Measurements from ENCODE around the gene ISY1. TPM values are rescaled to one million over a fixed set of nuclear protein-coding genes. Genes with fewer than 3 reads are reported as not detected.
A peak's percentile ranks its signal among the peaks of the same experiment; 100 is the strongest.

Gene ISY1
- total RNA-seq, 2 experiments from 2014 or later = 44.9 to 65.5 TPM

- no peak overlapping the region for H3K4me3 Mint-ChIP-seq
- peak overlapping the region; percentile 73 for H3K27ac Mint-ChIP-seq
- ATAC-seq (no peak), DNase-seq (no peak)
- ChIA-PET POLR2A (no interaction called here), CTCF (interaction anchor here (1.1 kb wide), 1 partner anchor 12 kb away, joined by 5 read pairs; no protein-coding TSS in a partner anchor)
- peaks cover 39% of the 10 kb centered on the region for H3K36me3 Mint-ChIP-seq (ENCODE audit: low read depth)
- H3K27me3 Mint-ChIP-seq = no peaks in the 10 kb centered on the region
- peaks cover 86% of the 10 kb centered on the region for H3K4me1 Mint-ChIP-seq
- intact Hi-C loops (cut with DNase I, micrococcal nuclease) = loop anchor here in 1 of 2 experiments (5.0 kb wide), 1 partner anchor 225 kb away; no protein-coding TSS in a partner anchor
- H3K9me3 Mint-ChIP-seq (ENCODE audit: low read depth) = no peaks in the 10 kb centered on the region
These were observed 53.1 kb downstream of the ISY1 start for GRCh38 chr3:129107793-129108192.

GRCh38 chr3:129106866-129107565 lies 53.8 kb downstream of the ISY1 start:
- Mint-ChIP-seq H3K4me1 (peaks cover 85% of the 10 kb centered on the region), H3K36me3 (ENCODE audit: low read depth) (peaks cover 35% of the 10 kb centered on the region), H3K27me3 (no peaks in the 10 kb centered on the region), H3K4me3 (no peak overlapping the region), H3K27ac (peak overlapping the region; percentile 73), H3K9me3 (ENCODE audit: low read depth) (no peaks in the 10 kb centered on the region)
- intact Hi-C loops (cut with DNase I, micrococcal nuclease) = loop anchor here in 1 of 2 experiments (5.0 kb wide), 1 partner anchor 225 kb away; no protein-coding TSS in a partner anchor
- no peak for DNase-seq
- CTCF ChIA-PET = no interaction called here
- ATAC-seq = no peak
- POLR2A ChIA-PET = no interaction called here

GRCh38 chr3:129106320-129106719 lies 54.5 kb downstream of the ISY1 start:
- CTCF ChIA-PET = interaction anchor here (0.6 to 0.9 kb wide), 2 partner anchors 53 to 201 kb away, joined by 3 to 4 read pairs; no protein-coding TSS in a partner anchor
- POLR2A ChIA-PET = interaction anchor here (0.7 kb wide), 1 partner anchor 15 kb away, joined by 4 read pairs; the partner anchor contains the start of gene RAB43
- no peaks in the 10 kb centered on the region for H3K9me3 Mint-ChIP-seq (ENCODE audit: low read depth)
- intact Hi-C loops (cut with DNase I, micrococcal nuclease) = loop anchor here in 1 of 2 experiments (5.0 kb wide), 1 partner anchor 224 kb away; no protein-coding TSS in a partner anchor
- peaks cover 31% of the 10 kb centered on the region for H3K36me3 Mint-ChIP-seq (ENCODE audit: low read depth)
- H3K4me1 Mint-ChIP-seq = peaks cover 86% of the 10 kb centered on the region
- H3K4me3 Mint-ChIP-seq = no peak overlapping the region
- H3K27me3 Mint-ChIP-seq = no peaks in the 10 kb centered on the region
- ATAC-seq (no peak), DNase-seq (no peak)
- peak overlapping the region; percentile 77 for H3K27ac Mint-ChIP-seq

GRCh38 chr3:129105862-129106261 lies 55.0 kb downstream of the ISY1 start:
- Mint-ChIP-seq H3K4me1 (peaks cover 87% of the 10 kb centered on the region), H3K36me3 (ENCODE audit: low read depth) (peaks cover 28% of the 10 kb centered on the region), H3K27ac (peak overlapping the region; percentile 77), H3K27me3 (no peaks in the 10 kb centered on the region), H3K4me3 (no peak overlapping the region), H3K9me3 (ENCODE audit: low read depth) (no peaks in the 10 kb centered on the region)
- ATAC-seq = no peak
- POLR2A ChIA-PET = interaction anchor here (0.7 kb wide), 1 partner anchor 16 kb away, joined by 4 read pairs; the partner anchor contains the start of gene RAB43
- DNase-seq = no peak
- intact Hi-C loops (cut with DNase I, micrococcal nuclease) = loop anchor here in 1 of 2 experiments (5.0 kb wide), 1 partner anchor 224 kb away; no protein-coding TSS in a partner anchor
- CTCF ChIA-PET = interaction anchor here (0.6 to 0.9 kb wide), 2 partner anchors 53 to 202 kb away, joined by 3 to 4 read pairs; no protein-coding TSS in a partner anchor

GRCh38 chr3:129104498-129105079 lies 56.3 kb downstream of the ISY1 start:
- peaks cover 87% of the 10 kb centered on the region for H3K4me1 Mint-ChIP-seq
- ChIA-PET CTCF (interaction anchor here (0.8 to 1.5 kb wide), 2 partner anchors 9 to 10 kb away, joined by 3 to 5 read pairs; no protein-coding TSS in a partner anchor), POLR2A (no interaction called here)
- no peaks in the 10 kb centered on the region for H3K9me3 Mint-ChIP-seq (ENCODE audit: low read depth)
- H3K36me3 Mint-ChIP-seq (ENCODE audit: low read depth) = peaks cover 23% of the 10 kb centered on the region
- no peak for ATAC-seq
- DNase-seq = no peak
- no peak overlapping the region for H3K4me3 Mint-ChIP-seq
- intact Hi-C loops (cut with DNase I, micrococcal nuclease) = loop anchor here in 1 of 2 experiments (5.0 kb wide), 1 partner anchor 222 kb away; no protein-coding TSS in a partner anchor
- H3K27ac Mint-ChIP-seq = peak overlapping the region; percentile 29
- no peaks in the 10 kb centered on the region for H3K27me3 Mint-ChIP-seq

- Mint-ChIP-seq H3K27me3 (no peaks in the 10 kb centered on the region), H3K4me1 (peaks cover 88% of the 10 kb centered on the region), H3K27ac (peak overlapping the region; percentile 67), H3K9me3 (ENCODE audit: low read depth) (no peaks in the 10 kb centered on the region), H3K36me3 (ENCODE audit: low read depth) (peaks cover 25% of the 10 kb centered on the region), H3K4me3 (no peak overlapping the region)
- DNase-seq (no peak), ATAC-seq (no peak)
- POLR2A ChIA-PET = no interaction called here
- intact Hi-C loops (cut with DNase I, micrococcal nuclease) = no loop called here
- CTCF ChIA-PET = interaction anchor here (0.8 to 1.5 kb wide), 2 partner anchors 9 to 10 kb away, joined by 3 to 5 read pairs; no protein-coding TSS in a partner anchor
These were observed 56.8 kb downstream of the ISY1 start for GRCh38 chr3:129104051-129104450.

GRCh38 chr3:129103296-129103695 lies 57.6 kb downstream of the ISY1 start:
- intact Hi-C loops (cut with DNase I, micrococcal nuclease) = no loop called here

GRCh38 chr3:129101370-129102138 lies 59.3 kb downstream of the ISY1 start:
- ChIA-PET CTCF (interaction anchor here (0.6 to 1.6 kb wide), 6 partner anchors 31 to 144 kb away, joined by 3 to 7 read pairs (median 4); no protein-coding TSS in a partner anchor), POLR2A (interaction anchor here (0.8 to 1.3 kb wide), 3 partner anchors 16 to 19 kb away, joined by 3 to 4 read pairs (median 3); no protein-coding TSS in a partner anchor)
- H3K36me3 Mint-ChIP-seq (ENCODE audit: low read depth) = peaks cover 19% of the 10 kb centered on the region
- DNase-seq (no peak), ATAC-seq (no peak)
- H3K4me1 Mint-ChIP-seq = peaks cover 82% of the 10 kb centered on the region
- H3K27me3 Mint-ChIP-seq = no peaks in the 10 kb centered on the region
- H3K9me3 Mint-ChIP-seq (ENCODE audit: low read depth) = no peaks in the 10 kb centered on the region
- intact Hi-C loops (cut with DNase I, micrococcal nuclease) = no loop called here
- H3K27ac Mint-ChIP-seq = peak overlapping the region; percentile 20
- H3K4me3 Mint-ChIP-seq = no peak overlapping the region

More at GRCh38 chr3:129103296-129103695, 57.6 kb downstream of the ISY1 start:
- no peak for ATAC-seq
- DNase-seq = no peak
- H3K4me3 Mint-ChIP-seq = no peak overlapping the region
- H3K9me3 Mint-ChIP-seq (ENCODE audit: low read depth) = no peaks in the 10 kb centered on the region
- peak overlapping the region; percentile 67 for H3K27ac Mint-ChIP-seq
- ChIA-PET CTCF (interaction anchor here (1.5 kb wide), 1 partner anchor 9 kb away, joined by 5 read pairs; no protein-coding TSS in a partner anchor), POLR2A (interaction anchor here (0.5 kb wide), 1 partner anchor 225 kb away, joined by 4 read pairs; no protein-coding TSS in a partner anchor)
- peaks cover 83% of the 10 kb centered on the region for H3K4me1 Mint-ChIP-seq
- no peaks in the 10 kb centered on the region for H3K27me3 Mint-ChIP-seq
- peaks cover 20% of the 10 kb centered on the region for H3K36me3 Mint-ChIP-seq (ENCODE audit: low read depth)

- peaks cover 76% of the 10 kb centered on the region for H3K4me1 Mint-ChIP-seq
- ChIA-PET CTCF (interaction anchor here (0.6 to 1.6 kb wide), 5 partner anchors 8 to 296 kb away, joined by 3 to 7 read pairs (median 3); no protein-coding TSS in a partner anchor), POLR2A (interaction anchor here (1.2 kb wide), 1 partner anchor 19 kb away, joined by 3 read pairs; no protein-coding TSS in a partner anchor)
- H3K27me3 Mint-ChIP-seq = no peaks in the 10 kb centered on the region
- DNase-seq (no peak), ATAC-seq (peak; percentile 68)
- H3K27ac Mint-ChIP-seq = peak overlapping the region; percentile 63
- no peak overlapping the region for H3K4me3 Mint-ChIP-seq
- intact Hi-C loops (cut with DNase I, micrococcal nuclease) = no loop called here
- H3K36me3 Mint-ChIP-seq (ENCODE audit: low read depth) = peaks cover 23% of the 10 kb centered on the region
- H3K9me3 Mint-ChIP-seq (ENCODE audit: low read depth) = no peaks in the 10 kb centered on the region
These were observed 60.6 kb downstream of the ISY1 start for GRCh38 chr3:129100274-129100673.

GRCh38 chr3:129095285-129095684 lies 65.6 kb downstream of the ISY1 start:
- peaks cover 30% of the 10 kb centered on the region for H3K4me1 Mint-ChIP-seq
- ATAC-seq (no peak), DNase-seq (no peak)
- H3K4me3 Mint-ChIP-seq = no peak overlapping the region
- intact Hi-C loops (cut with DNase I, micrococcal nuclease) = no loop called here
- POLR2A ChIA-PET = no interaction called here
- CTCF ChIA-PET = interaction anchor here (1.3 to 2.3 kb wide), 2 partner anchors 42 to 125 kb away, joined by 5 to 13 read pairs; no protein-coding TSS in a partner anchor
- no peak overlapping the region for H3K27ac Mint-ChIP-seq
- peaks cover 27% of the 10 kb centered on the region for H3K36me3 Mint-ChIP-seq (ENCODE audit: low read depth)
- no peaks in the 10 kb centered on the region for H3K9me3 Mint-ChIP-seq (ENCODE audit: low read depth)
- no peaks in the 10 kb centered on the region for H3K27me3 Mint-ChIP-seq
